GM12892 (cell line): ENCODE results near the gene BRD7.

Experiments used
- POLR2A ChIP-seq: IDR thresholded peaks from 2 replicates; pipeline ENCODE4 v1.6.1; 2011; ENCODE audit warnings: low read depth, low read length, control low read depth
- POLR2AphosphoS5 ChIP-seq: IDR thresholded peaks from 2 replicates; pipeline ENCODE4 v1.6.1; 2011; ENCODE audit warnings: low read depth, low read length, control low read depth

DNA sequence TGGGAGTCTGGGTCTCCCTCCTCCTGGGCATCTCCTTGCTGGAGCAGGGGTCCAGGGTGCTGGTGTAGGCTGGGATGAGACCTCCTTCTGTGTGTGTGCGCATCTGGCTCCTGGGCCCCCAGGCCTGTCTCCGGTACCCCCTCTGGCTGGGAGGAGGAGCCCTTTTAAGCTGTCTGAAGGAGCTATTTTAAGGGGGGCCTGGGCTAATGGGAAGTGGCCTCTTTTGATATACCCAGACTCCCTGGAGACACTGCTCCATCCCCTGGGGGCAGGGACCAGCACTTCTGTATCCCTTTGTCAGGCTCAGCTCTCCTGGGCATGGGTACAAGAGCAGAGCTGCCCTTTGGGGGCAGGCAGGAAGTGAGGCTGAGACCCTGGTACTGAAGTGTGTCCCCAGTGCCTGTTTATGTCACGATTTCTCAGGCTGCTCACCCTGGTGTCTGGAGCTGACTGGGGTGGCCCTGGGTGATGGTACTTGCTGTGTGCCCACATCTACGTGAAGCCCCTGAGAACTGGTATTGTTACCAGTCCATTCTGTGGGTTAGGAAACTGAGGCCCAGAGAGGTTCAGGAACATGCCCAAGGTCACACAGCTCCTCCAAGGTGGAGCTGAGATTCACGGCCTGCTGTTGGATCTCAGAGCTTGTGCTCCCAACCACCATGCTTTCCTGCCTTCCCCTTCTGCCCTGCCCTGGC is 96.0 kb downstream of the BRD7 start:
- no peak for TF ChIP-seq POLR2A
- TF ChIP-seq POLR2AphosphoS5: no peak
